ENCODE data around the gene UBE2Q1. TPM values are rescaled to one million over a fixed set of nuclear protein-coding genes. Genes with fewer than 3 reads are reported as not detected.

UBE2Q1 gene
- total and polyA plus RNA-seq, 4 donors, result 8.2 to 22.0 (median 14.2) TPM

DNA sequence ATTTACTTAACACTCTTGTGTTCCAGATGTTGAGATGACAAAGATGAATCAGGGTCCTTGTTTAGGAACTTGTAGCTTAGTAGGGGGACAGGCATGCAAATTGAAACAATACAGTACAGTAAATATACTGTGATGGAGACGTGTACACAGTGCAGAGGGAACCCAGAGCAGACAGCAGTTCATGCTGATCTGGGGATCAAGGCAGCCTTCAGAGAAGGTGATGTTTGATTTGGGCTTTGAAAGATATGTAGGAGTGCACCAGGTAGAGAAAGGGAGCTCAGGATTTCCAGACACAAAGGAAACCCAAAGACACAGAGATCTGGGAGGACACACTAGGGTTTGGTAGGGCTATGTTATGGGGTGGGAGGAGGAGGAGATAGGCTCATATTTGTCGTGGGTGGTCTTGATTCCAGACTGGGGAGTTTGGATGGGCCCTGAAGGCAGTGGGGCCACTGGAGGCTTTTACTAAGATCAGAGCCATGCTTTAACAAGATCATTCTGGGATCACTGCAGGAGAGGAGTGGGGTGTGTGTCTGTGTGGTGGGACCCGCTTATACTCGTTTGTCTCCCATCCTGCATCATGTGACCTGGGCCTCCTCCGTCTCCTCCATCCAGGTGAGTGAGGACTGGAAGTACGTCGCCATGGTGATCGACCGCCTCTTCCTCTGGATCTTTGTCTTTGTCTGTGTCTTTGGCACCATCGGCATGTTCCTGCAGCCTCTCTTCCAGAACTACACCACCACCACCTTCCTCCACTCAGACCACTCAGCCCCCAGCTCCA is 16.9 kb upstream of the UBE2Q1 start:
- H3K27ac ChIP-seq (ENCODE audit: low read depth in 1 of 2, low read length in 2 of 2), result no peak overlapping the region
- TF ChIP-seq SP1 (IDR thresholded peaks at IDR 0.05) (no peak), JUND (IDR thresholded peaks at IDR 0.05) (no peak), RAD21 (IDR thresholded peaks at IDR 0.05) (no peak), RXRA (IDR thresholded peaks at IDR 0.05) (no peak), HNF4A (conservative IDR thresholded peaks at IDR 0.05) (no peak), MAX (IDR thresholded peaks at IDR 0.05) (no peak), GABPA (IDR thresholded peaks at IDR 0.05 in 1 of 2, conservative IDR thresholded peaks at IDR 0.05 in 1 of 2) (no peak), EGR1 (IDR thresholded peaks at IDR 0.05; ENCODE audit: low read depth in 2 of 2) (no peak), HNF4G (IDR thresholded peaks at IDR 0.05) (no peak), FOXA1 (IDR thresholded peaks at IDR 0.05) (no peak), NR2F2 (IDR thresholded peaks at IDR 0.05) (no peak)
- TF ChIP-seq, protein P1, sequence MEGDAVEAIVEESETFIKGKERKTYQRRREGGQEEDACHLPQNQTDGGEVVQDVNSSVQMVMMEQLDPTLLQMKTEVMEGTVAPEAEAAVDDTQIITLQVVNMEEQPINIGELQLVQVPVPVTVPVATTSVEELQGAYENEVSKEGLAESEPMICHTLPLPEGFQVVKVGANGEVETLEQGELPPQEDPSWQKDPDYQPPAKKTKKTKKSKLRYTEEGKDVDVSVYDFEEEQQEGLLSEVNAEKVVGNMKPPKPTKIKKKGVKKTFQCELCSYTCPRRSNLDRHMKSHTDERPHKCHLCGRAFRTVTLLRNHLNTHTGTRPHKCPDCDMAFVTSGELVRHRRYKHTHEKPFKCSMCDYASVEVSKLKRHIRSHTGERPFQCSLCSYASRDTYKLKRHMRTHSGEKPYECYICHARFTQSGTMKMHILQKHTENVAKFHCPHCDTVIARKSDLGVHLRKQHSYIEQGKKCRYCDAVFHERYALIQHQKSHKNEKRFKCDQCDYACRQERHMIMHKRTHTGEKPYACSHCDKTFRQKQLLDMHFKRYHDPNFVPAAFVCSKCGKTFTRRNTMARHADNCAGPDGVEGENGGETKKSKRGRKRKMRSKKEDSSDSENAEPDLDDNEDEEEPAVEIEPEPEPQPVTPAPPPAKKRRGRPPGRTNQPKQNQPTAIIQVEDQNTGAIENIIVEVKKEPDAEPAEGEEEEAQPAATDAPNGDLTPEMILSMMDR (IDR thresholded peaks at IDR 0.05; ENCODE audit: low read depth, low read length, missing input control), result no peak
- TF ChIP-seq, protein P2, sequence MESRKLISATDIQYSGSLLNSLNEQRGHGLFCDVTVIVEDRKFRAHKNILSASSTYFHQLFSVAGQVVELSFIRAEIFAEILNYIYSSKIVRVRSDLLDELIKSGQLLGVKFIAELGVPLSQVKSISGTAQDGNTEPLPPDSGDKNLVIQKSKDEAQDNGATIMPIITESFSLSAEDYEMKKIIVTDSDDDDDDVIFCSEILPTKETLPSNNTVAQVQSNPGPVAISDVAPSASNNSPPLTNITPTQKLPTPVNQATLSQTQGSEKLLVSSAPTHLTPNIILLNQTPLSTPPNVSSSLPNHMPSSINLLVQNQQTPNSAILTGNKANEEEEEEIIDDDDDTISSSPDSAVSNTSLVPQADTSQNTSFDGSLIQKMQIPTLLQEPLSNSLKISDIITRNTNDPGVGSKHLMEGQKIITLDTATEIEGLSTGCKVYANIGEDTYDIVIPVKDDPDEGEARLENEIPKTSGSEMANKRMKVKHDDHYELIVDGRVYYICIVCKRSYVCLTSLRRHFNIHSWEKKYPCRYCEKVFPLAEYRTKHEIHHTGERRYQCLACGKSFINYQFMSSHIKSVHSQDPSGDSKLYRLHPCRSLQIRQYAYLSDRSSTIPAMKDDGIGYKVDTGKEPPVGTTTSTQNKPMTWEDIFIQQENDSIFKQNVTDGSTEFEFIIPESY (IDR thresholded peaks at IDR 0.05), result no peak
- no peaks in the 10 kb centered on the region for H3K27me3 ChIP-seq (ENCODE audit: control insufficient read depth in 4 of 4, insufficient read depth in 4 of 4, low read length in 3 of 4)

DNA sequence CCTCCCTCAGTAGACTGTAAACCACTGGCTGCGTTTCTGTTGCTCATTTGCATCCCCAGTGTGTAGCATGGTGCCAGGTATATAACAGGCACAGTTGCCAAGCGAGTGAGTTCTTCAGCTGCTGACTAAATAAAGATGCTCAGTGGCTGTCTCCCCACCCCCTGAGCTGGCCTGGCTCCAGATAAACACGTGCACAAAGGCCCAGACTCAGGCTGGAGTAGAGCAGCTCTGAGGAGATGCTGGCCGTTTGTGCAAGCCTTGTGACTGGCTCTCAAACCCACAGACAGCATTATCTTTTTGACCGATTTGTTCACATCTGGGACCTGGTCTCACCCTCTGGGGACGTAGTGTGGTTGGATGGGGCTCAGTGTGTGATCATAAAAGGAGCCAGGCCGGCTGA is 16.3 kb upstream of the UBE2Q1 start:
- H3K27ac ChIP-seq (ENCODE audit: low read depth in 1 of 2, low read length in 2 of 2), result no peak overlapping the region

More for the DNA sequence above, 16.9 kb upstream of the UBE2Q1 start:
- WGBS, result 77% methylated on average over 10 of the region's 10 CpGs
- H3K4me1 ChIP-seq (ENCODE audit: control insufficient read depth in 4 of 4, insufficient read depth in 4 of 4, low read length in 3 of 4), result no peaks in the 10 kb centered on the region
- H3K4me3 ChIP-seq (ENCODE audit: low read depth in 1 of 3, low read length in 3 of 3), result no peak overlapping the region
- no peak for DNase-seq (ENCODE audit: low spot score)
- H3K9me3 ChIP-seq (ENCODE audit: control insufficient read depth in 4 of 4, low read length in 3 of 4), result no peaks in the 10 kb centered on the region
- H3K9ac ChIP-seq (ENCODE audit: low read depth in 1 of 2, low read length in 2 of 2), result no peak overlapping the region
- H3K36me3 ChIP-seq (ENCODE audit: control insufficient read depth in 4 of 4, insufficient read depth in 3 of 4, low read depth in 1 of 4, low read length in 3 of 4), result peaks cover 11 to 20% (median 15%) of the 10 kb centered on the region in 4 donors

More for the DNA sequence above, 16.3 kb upstream of the UBE2Q1 start:
- DNase-seq (ENCODE audit: low spot score), result no peak
- no peaks in the 10 kb centered on the region for H3K4me1 ChIP-seq (ENCODE audit: control insufficient read depth in 4 of 4, insufficient read depth in 4 of 4, low read length in 3 of 4)
- H3K9me3 ChIP-seq (ENCODE audit: control insufficient read depth in 4 of 4, low read length in 3 of 4), result no peaks in the 10 kb centered on the region
- WGBS, result 19% methylated on average over 7 of the region's 7 CpGs
- no peak overlapping the region for H3K9ac ChIP-seq (ENCODE audit: low read depth in 1 of 2, low read length in 2 of 2)
- peaks cover 7 to 15% (median 11%) of the 10 kb centered on the region in 4 donors for H3K36me3 ChIP-seq (ENCODE audit: control insufficient read depth in 4 of 4, insufficient read depth in 3 of 4, low read depth in 1 of 4, low read length in 3 of 4)
- no peaks in the 10 kb centered on the region for H3K27me3 ChIP-seq (ENCODE audit: control insufficient read depth in 4 of 4, insufficient read depth in 4 of 4, low read length in 3 of 4)
- H3K4me3 ChIP-seq (ENCODE audit: low read depth in 1 of 3, low read length in 3 of 3), result no peak overlapping the region
- TF ChIP-seq HNF4G (IDR thresholded peaks at IDR 0.05) (no peak), GABPA (IDR thresholded peaks at IDR 0.05 in 1 of 2, conservative IDR thresholded peaks at IDR 0.05 in 1 of 2) (no peak), TAF1 (conservative IDR thresholded peaks at IDR 0.05) (no peak), JUND (IDR thresholded peaks at IDR 0.05) (no peak), MAX (IDR thresholded peaks at IDR 0.05) (no peak), RAD21 (IDR thresholded peaks at IDR 0.05) (no peak)
- TF ChIP-seq, protein P3, sequence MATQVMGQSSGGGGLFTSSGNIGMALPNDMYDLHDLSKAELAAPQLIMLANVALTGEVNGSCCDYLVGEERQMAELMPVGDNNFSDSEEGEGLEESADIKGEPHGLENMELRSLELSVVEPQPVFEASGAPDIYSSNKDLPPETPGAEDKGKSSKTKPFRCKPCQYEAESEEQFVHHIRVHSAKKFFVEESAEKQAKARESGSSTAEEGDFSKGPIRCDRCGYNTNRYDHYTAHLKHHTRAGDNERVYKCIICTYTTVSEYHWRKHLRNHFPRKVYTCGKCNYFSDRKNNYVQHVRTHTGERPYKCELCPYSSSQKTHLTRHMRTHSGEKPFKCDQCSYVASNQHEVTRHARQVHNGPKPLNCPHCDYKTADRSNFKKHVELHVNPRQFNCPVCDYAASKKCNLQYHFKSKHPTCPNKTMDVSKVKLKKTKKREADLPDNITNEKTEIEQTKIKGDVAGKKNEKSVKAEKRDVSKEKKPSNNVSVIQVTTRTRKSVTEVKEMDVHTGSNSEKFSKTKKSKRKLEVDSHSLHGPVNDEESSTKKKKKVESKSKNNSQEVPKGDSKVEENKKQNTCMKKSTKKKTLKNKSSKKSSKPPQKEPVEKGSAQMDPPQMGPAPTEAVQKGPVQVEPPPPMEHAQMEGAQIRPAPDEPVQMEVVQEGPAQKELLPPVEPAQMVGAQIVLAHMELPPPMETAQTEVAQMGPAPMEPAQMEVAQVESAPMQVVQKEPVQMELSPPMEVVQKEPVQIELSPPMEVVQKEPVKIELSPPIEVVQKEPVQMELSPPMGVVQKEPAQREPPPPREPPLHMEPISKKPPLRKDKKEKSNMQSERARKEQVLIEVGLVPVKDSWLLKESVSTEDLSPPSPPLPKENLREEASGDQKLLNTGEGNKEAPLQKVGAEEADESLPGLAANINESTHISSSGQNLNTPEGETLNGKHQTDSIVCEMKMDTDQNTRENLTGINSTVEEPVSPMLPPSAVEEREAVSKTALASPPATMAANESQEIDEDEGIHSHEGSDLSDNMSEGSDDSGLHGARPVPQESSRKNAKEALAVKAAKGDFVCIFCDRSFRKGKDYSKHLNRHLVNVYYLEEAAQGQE (IDR thresholded peaks at IDR 0.05), result no peak
- TF ChIP-seq, protein P4, sequence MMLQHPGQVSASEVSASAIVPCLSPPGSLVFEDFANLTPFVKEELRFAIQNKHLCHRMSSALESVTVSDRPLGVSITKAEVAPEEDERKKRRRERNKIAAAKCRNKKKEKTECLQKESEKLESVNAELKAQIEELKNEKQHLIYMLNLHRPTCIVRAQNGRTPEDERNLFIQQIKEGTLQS (IDR thresholded peaks at IDR 0.05), result no peak
